ENCODE data around the gene STBD1. TPM values are rescaled to one million over a fixed set of nuclear protein-coding genes. Genes with fewer than 3 reads are reported as not detected.
A peak's percentile ranks its signal among the peaks of the same experiment; 100 is the strongest.

STBD1 gene
- not detected for total RNA-seq

GRCh38 chr4:76305971-76306881 is at the start of gene STBD1:
Gene STBD1 (plus strand): TSS chr4:76306733. CDS start chr4:76306770, 37 bp downstream.
- Mint-ChIP-seq H3K27me3 (ENCODE audit: low read depth) (peaks cover 4% of the 10 kb centered on the region), H3K36me3 (ENCODE audit: low read depth) (no peaks in the 10 kb centered on the region), H3K9me3 (no peaks in the 10 kb centered on the region), H3K4me3 (peak within 1 kb of the TSS; percentile 72), H3K4me1 (ENCODE audit: low read depth) (peaks cover 17% of the 10 kb centered on the region), H3K27ac (no peak within 1 kb of the TSS)
- peak; percentile 19 for DNase-seq
- intact Hi-C loops (cut with micrococcal nuclease): loop anchor here (2.0 to 10.0 kb wide), 4 partner anchors 71 to 429 kb away; no protein-coding TSS in a partner anchor
- CTCF ChIA-PET: interaction anchor here (0.6 to 2.3 kb wide), 8 partner anchors 11 to 198 kb away, joined by 3 to 15 read pairs (median 3); no protein-coding TSS in a partner anchor

- Mint-ChIP-seq H3K36me3 (ENCODE audit: low read depth) (no peaks in the 10 kb centered on the region), H3K4me1 (ENCODE audit: low read depth) (no peaks in the 10 kb centered on the region), H3K27me3 (ENCODE audit: low read depth) (peaks cover 25% of the 10 kb centered on the region), H3K4me3 (no peak overlapping the region), H3K27ac (no peak overlapping the region), H3K9me3 (no peaks in the 10 kb centered on the region)
- CTCF ChIA-PET: no interaction called here
- DNase-seq: no peak
- intact Hi-C loops (cut with micrococcal nuclease): no loop called here
Measured at GRCh38 chr4:76256968-76257367, 49.6 kb upstream of the STBD1 start.

GRCh38 chr4:76257824-76258223 is 48.7 kb upstream of the STBD1 start:
- peaks cover 22% of the 10 kb centered on the region for H3K27me3 Mint-ChIP-seq (ENCODE audit: low read depth)
- H3K36me3 Mint-ChIP-seq (ENCODE audit: low read depth): no peaks in the 10 kb centered on the region
- H3K27ac Mint-ChIP-seq: no peak overlapping the region
- CTCF ChIA-PET: no interaction called here
- H3K9me3 Mint-ChIP-seq: no peaks in the 10 kb centered on the region
- intact Hi-C loops (cut with micrococcal nuclease): no loop called here
- no peaks in the 10 kb centered on the region for H3K4me1 Mint-ChIP-seq (ENCODE audit: low read depth)
- no peak overlapping the region for H3K4me3 Mint-ChIP-seq
- no peak for DNase-seq

GRCh38 chr4:76260571-76260970 is 46.0 kb upstream of the STBD1 start:
- DNase-seq: no peak
- CTCF ChIA-PET: interaction anchor here (1.0 to 1.1 kb wide), 2 partner anchors 18 to 81 kb away, joined by 3 to 6 read pairs; no protein-coding TSS in a partner anchor
- H3K27me3 Mint-ChIP-seq (ENCODE audit: low read depth): peaks cover 12% of the 10 kb centered on the region
- no peaks in the 10 kb centered on the region for H3K9me3 Mint-ChIP-seq
- no peak overlapping the region for H3K27ac Mint-ChIP-seq
- intact Hi-C loops (cut with micrococcal nuclease): no loop called here
- no peak overlapping the region for H3K4me3 Mint-ChIP-seq
- H3K36me3 Mint-ChIP-seq (ENCODE audit: low read depth): no peaks in the 10 kb centered on the region
- H3K4me1 Mint-ChIP-seq (ENCODE audit: low read depth): no peaks in the 10 kb centered on the region

GRCh38 chr4:76265631-76266218 is 40.8 kb upstream of the STBD1 start:
- H3K27me3 Mint-ChIP-seq (ENCODE audit: low read depth): peaks cover 2% of the 10 kb centered on the region
- H3K9me3 Mint-ChIP-seq: no peaks in the 10 kb centered on the region
- no peak overlapping the region for H3K4me3 Mint-ChIP-seq
- H3K4me1 Mint-ChIP-seq (ENCODE audit: low read depth): no peaks in the 10 kb centered on the region
- CTCF ChIA-PET: no interaction called here
- no peak for DNase-seq
- intact Hi-C loops (cut with micrococcal nuclease): no loop called here
- H3K27ac Mint-ChIP-seq: no peak overlapping the region
- no peaks in the 10 kb centered on the region for H3K36me3 Mint-ChIP-seq (ENCODE audit: low read depth)

GRCh38 chr4:76266627-76267026 is 39.9 kb upstream of the STBD1 start:
- Mint-ChIP-seq H3K4me1 (ENCODE audit: low read depth) (no peaks in the 10 kb centered on the region), H3K36me3 (ENCODE audit: low read depth) (no peaks in the 10 kb centered on the region), H3K4me3 (no peak overlapping the region), H3K27me3 (ENCODE audit: low read depth) (peaks cover 3% of the 10 kb centered on the region), H3K27ac (no peak overlapping the region), H3K9me3 (no peaks in the 10 kb centered on the region)
- CTCF ChIA-PET: no interaction called here
- intact Hi-C loops (cut with micrococcal nuclease): no loop called here
- DNase-seq: no peak

GRCh38 chr4:76267811-76268210 is 38.7 kb upstream of the STBD1 start:
- DNase-seq: no peak
- H3K27me3 Mint-ChIP-seq (ENCODE audit: low read depth): peaks cover 3% of the 10 kb centered on the region
- CTCF ChIA-PET: no interaction called here
- no peaks in the 10 kb centered on the region for H3K36me3 Mint-ChIP-seq (ENCODE audit: low read depth)
- intact Hi-C loops (cut with micrococcal nuclease): no loop called here
- H3K9me3 Mint-ChIP-seq: no peaks in the 10 kb centered on the region
- H3K4me1 Mint-ChIP-seq (ENCODE audit: low read depth): no peaks in the 10 kb centered on the region
- no peak overlapping the region for H3K27ac Mint-ChIP-seq
- no peak overlapping the region for H3K4me3 Mint-ChIP-seq

- Mint-ChIP-seq H3K4me1 (ENCODE audit: low read depth) (no peaks in the 10 kb centered on the region), H3K27ac (no peak overlapping the region)
Measured at GRCh38 chr4:76270244-76271175, 36.0 kb upstream of the STBD1 start.

GRCh38 chr4:76271248-76271647 is 35.3 kb upstream of the STBD1 start:
- DNase-seq: no peak
- CTCF ChIA-PET: interaction anchor here (1.1 kb wide), 1 partner anchor 106 kb away, joined by 3 read pairs; no protein-coding TSS in a partner anchor
- H3K9me3 Mint-ChIP-seq: no peaks in the 10 kb centered on the region
- peaks cover 5% of the 10 kb centered on the region for H3K27me3 Mint-ChIP-seq (ENCODE audit: low read depth)
- no peak overlapping the region for H3K27ac Mint-ChIP-seq
- no peaks in the 10 kb centered on the region for H3K4me1 Mint-ChIP-seq (ENCODE audit: low read depth)
- H3K36me3 Mint-ChIP-seq (ENCODE audit: low read depth): no peaks in the 10 kb centered on the region
- no peak overlapping the region for H3K4me3 Mint-ChIP-seq
- intact Hi-C loops (cut with micrococcal nuclease): no loop called here

More at GRCh38 chr4:76270244-76271175, 36.0 kb upstream of the STBD1 start:
- peaks cover 3% of the 10 kb centered on the region for H3K27me3 Mint-ChIP-seq (ENCODE audit: low read depth)
- CTCF ChIA-PET: interaction anchor here (0.6 to 1.1 kb wide), 3 partner anchors 85 to 120 kb away, joined by 3 to 4 read pairs (median 4); no protein-coding TSS in a partner anchor
- H3K36me3 Mint-ChIP-seq (ENCODE audit: low read depth): no peaks in the 10 kb centered on the region
- no peak for DNase-seq
- intact Hi-C loops (cut with micrococcal nuclease): no loop called here
- H3K4me3 Mint-ChIP-seq: no peak overlapping the region
- no peaks in the 10 kb centered on the region for H3K9me3 Mint-ChIP-seq

- Mint-ChIP-seq H3K27ac (no peak overlapping the region), H3K27me3 (ENCODE audit: low read depth) (peaks cover 7% of the 10 kb centered on the region), H3K4me1 (ENCODE audit: low read depth) (no peaks in the 10 kb centered on the region), H3K9me3 (no peaks in the 10 kb centered on the region), H3K4me3 (no peak overlapping the region), H3K36me3 (ENCODE audit: low read depth) (no peaks in the 10 kb centered on the region)
- CTCF ChIA-PET: interaction anchor here (1.1 kb wide), 1 partner anchor 105 kb away, joined by 3 read pairs; no protein-coding TSS in a partner anchor
- intact Hi-C loops (cut with micrococcal nuclease): no loop called here
- DNase-seq: no peak
Measured at GRCh38 chr4:76272073-76272472, 34.5 kb upstream of the STBD1 start.

- Mint-ChIP-seq H3K27me3 (ENCODE audit: low read depth) (peaks cover 7% of the 10 kb centered on the region), H3K27ac (no peak overlapping the region), H3K4me1 (ENCODE audit: low read depth) (no peaks in the 10 kb centered on the region), H3K4me3 (no peak overlapping the region), H3K36me3 (ENCODE audit: low read depth) (no peaks in the 10 kb centered on the region), H3K9me3 (no peaks in the 10 kb centered on the region)
- DNase-seq: no peak
- CTCF ChIA-PET: no interaction called here
- intact Hi-C loops (cut with micrococcal nuclease): no loop called here
Measured at GRCh38 chr4:76272582-76272981, 34.0 kb upstream of the STBD1 start.

GRCh38 chr4:76272999-76273398 is 33.5 kb upstream of the STBD1 start:
- Mint-ChIP-seq H3K27me3 (ENCODE audit: low read depth) (peaks cover 7% of the 10 kb centered on the region), H3K27ac (no peak overlapping the region), H3K4me3 (no peak overlapping the region), H3K4me1 (ENCODE audit: low read depth) (no peaks in the 10 kb centered on the region), H3K9me3 (no peaks in the 10 kb centered on the region), H3K36me3 (ENCODE audit: low read depth) (no peaks in the 10 kb centered on the region)
- intact Hi-C loops (cut with micrococcal nuclease): no loop called here
- CTCF ChIA-PET: no interaction called here
- DNase-seq: no peak

Data from activated naive CD4-positive, alpha-beta T cell treated with anti-CD3 and anti-CD28 coated beads for 36 hours (primary cell).